ENCODE measurements around the gene BRWD1.

DNA sequence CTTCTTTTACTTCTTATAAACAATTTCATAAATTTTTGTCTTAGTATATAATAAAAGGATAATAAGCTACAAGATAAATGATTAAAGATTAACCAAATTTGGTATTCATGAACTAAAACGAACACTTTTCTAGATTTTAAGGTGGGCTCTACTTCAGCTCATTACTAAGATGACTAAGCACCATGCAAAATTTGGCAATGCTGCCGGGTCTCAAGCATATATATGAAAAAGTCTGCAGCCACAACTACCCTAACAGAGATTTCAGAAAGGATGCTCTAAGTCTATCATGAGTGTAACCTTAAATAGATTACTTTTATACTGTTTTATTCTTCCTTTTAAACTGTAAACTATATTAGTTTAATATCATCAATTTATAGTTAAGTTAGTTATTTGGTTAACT is 47.8 kb downstream of the BRWD1 start:
- TF ChIP-seq, protein P1, sequence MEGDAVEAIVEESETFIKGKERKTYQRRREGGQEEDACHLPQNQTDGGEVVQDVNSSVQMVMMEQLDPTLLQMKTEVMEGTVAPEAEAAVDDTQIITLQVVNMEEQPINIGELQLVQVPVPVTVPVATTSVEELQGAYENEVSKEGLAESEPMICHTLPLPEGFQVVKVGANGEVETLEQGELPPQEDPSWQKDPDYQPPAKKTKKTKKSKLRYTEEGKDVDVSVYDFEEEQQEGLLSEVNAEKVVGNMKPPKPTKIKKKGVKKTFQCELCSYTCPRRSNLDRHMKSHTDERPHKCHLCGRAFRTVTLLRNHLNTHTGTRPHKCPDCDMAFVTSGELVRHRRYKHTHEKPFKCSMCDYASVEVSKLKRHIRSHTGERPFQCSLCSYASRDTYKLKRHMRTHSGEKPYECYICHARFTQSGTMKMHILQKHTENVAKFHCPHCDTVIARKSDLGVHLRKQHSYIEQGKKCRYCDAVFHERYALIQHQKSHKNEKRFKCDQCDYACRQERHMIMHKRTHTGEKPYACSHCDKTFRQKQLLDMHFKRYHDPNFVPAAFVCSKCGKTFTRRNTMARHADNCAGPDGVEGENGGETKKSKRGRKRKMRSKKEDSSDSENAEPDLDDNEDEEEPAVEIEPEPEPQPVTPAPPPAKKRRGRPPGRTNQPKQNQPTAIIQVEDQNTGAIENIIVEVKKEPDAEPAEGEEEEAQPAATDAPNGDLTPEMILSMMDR (IDR thresholded peaks at IDR 0.05): no peak
- no peak for TF ChIP-seq POLR2A (IDR thresholded peaks at IDR 0.05)
